ENCODE data around the gene E2F4.

- TF ChIP-seq POLR2A (IDR thresholded peaks at IDR 0.05), result no peak
- TF ChIP-seq, protein P1, sequence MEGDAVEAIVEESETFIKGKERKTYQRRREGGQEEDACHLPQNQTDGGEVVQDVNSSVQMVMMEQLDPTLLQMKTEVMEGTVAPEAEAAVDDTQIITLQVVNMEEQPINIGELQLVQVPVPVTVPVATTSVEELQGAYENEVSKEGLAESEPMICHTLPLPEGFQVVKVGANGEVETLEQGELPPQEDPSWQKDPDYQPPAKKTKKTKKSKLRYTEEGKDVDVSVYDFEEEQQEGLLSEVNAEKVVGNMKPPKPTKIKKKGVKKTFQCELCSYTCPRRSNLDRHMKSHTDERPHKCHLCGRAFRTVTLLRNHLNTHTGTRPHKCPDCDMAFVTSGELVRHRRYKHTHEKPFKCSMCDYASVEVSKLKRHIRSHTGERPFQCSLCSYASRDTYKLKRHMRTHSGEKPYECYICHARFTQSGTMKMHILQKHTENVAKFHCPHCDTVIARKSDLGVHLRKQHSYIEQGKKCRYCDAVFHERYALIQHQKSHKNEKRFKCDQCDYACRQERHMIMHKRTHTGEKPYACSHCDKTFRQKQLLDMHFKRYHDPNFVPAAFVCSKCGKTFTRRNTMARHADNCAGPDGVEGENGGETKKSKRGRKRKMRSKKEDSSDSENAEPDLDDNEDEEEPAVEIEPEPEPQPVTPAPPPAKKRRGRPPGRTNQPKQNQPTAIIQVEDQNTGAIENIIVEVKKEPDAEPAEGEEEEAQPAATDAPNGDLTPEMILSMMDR (IDR thresholded peaks at IDR 0.05), result no peak
Observed at GRCh38 chr16:67206129-67206837, 14.3 kb downstream of the E2F4 start.

All from testis (tissue), 2 donors.